Fibroblast of pulmonary artery (primary cell): Measurements from ENCODE around the gene SH3GL3.

Source experiments
- DNase-seq: peaks from one replicate; pipeline ENCODE4 v3.0.0-alpha.2; 2010; ENCODE audit warnings: low read depth
- H3K4me3 ChIP-seq: replicated peaks from 2 replicates; pipeline ENCODE4 v1.5.1; 2011; ENCODE audit warnings: low read depth, mild to moderate bottlenecking, control low read depth, low read length, moderate library complexity
- CTCF ChIP-seq: IDR thresholded peaks from 2 replicates; pipeline ENCODE4 v1.5.1; 2011; ENCODE audit warnings: mild to moderate bottlenecking, control low read depth, low read length, inconsistent platforms; ENCODE audit errors: missing control alignments

The SH3GL3 gene

GRCh38 chr15:83443076-83443847 is 3.9 kb upstream of the SH3GL3 start:
- no peak for TF ChIP-seq CTCF
- H3K4me3 ChIP-seq, result no peak overlapping the region
- DNase-seq, result no peak

GRCh38 chr15:83444936-83445335 is 2.2 kb upstream of the SH3GL3 start:
- no peak overlapping the region for H3K4me3 ChIP-seq
- TF ChIP-seq CTCF, result no peak
- no peak for DNase-seq

- H3K4me3 ChIP-seq, result no peak overlapping the region
- TF ChIP-seq CTCF, result no peak
- no peak for DNase-seq
Measured at GRCh38 chr15:83445643-83446042, 1.5 kb upstream of the SH3GL3 start.

DNA sequence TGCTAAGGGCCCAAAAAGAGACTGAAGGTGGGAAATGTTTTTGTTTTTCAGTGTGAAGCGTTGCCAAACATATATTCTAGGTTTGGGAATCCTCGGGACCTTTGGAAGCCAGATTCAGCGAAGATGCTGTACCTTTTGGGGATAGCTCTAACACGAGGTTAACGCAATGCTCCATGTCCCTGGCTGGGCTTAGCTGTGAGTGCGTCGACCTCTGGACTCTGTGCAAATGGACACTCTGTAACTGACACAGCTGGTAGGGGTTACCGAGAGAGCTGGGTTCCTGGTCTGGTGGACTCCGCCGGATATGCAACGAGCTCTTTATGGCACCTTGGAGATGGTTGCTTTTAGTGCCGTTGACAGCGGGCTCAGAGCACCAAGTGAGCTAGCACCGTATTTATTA is 724 bp upstream of the SH3GL3 start:
- TF ChIP-seq CTCF, result no peak
- no peak for DNase-seq
- H3K4me3 ChIP-seq, result no peak overlapping the region

DNA sequence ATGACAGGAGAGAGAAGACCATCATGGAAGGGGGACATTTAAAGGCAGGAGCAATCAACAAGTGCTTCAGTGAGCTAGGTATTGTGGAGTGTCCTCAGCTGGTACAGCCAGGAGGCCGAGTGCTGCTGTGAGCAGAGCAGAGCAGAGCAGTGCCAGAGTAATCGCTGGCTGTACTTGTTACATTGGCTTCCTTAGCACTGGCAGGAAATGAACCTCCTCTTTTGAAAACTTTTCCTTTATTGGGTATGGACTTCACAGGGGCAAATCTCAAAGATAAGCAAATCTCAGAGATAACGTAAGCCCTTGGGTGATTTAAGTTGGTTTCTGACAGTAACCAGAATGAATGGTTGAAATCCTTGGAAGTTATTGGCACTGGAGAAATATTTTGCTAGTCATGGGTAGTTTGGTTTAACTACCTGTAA is 2.1 kb downstream of the SH3GL3 start:
- DNase-seq, result no peak
- TF ChIP-seq CTCF, result no peak
- no peak overlapping the region for H3K4me3 ChIP-seq

- no peak for TF ChIP-seq CTCF
- DNase-seq, result peak; percentile 25
- no peak overlapping the region for H3K4me3 ChIP-seq
Measured at GRCh38 chr15:83449937-83450506, 2.9 kb downstream of the SH3GL3 start.

DNA sequence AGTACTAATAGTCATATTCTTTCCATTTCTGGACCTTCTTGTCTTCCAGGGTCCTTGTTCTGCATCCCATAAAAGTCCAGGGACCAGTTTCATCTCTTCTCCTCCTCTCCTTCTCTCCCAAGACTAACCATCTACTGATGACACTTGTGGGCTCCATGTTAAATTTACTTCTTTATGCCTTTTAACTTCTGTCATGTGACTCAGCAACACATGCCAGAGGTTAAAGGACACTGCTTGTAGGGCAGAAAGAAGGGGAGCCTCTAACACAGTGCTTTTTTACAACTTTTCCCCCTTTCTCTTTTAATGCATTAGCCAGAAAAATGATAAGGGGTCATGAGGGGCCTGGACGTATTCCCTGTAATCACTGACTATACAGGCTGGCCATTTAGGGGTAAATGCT is 10.0 kb downstream of the SH3GL3 start:
- DNase-seq, result no peak
- no peak overlapping the region for H3K4me3 ChIP-seq
- no peak for TF ChIP-seq CTCF
